ENCODE data around the gene CNGA1. TPM values are rescaled to one million over a fixed set of nuclear protein-coding genes. Genes with fewer than 3 reads are reported as not detected.
"Not testable (repeated sequence)": the region's sequence is repeated elsewhere in the genome, so short reads cannot be mapped to it uniquely, and the experiment has no call there.

Gene CNGA1
- total RNA-seq, 1 experiment from 2014 or later: 0.25 TPM

- DNase-seq (ENCODE audit: extremely low read depth, low read depth): no peak
Measured at GRCh38 chr4:48031802-48032525, 15.5 kb upstream of the CNGA1 start.

- no peak for DNase-seq (ENCODE audit: extremely low read depth, low read depth)
Measured at GRCh38 chr4:48030470-48030869, 14.0 kb upstream of the CNGA1 start.

DNA sequence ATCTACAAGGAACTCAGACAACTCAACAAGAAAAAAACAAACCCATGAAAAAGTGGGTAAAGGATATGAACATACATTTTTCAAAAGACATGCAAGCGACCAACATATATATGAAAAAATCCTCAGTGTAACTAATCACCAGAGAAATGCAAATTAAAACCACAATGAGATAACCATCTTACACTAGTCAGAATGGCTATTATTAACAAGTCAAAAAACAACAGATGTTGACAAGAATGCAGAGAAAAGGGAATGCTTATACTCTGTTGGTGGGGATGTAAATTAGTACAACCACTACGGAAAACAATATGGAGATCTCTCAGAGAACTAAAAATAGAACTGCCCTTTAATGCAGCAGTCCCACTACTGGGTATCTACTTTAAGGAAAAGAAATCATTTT lies 12.2 kb upstream of the CNGA1 start:
- DNase-seq (ENCODE audit: extremely low read depth, low read depth): no peak

GRCh38 chr4:48027653-48028052 lies 11.2 kb upstream of the CNGA1 start:
- no peak for DNase-seq (ENCODE audit: extremely low read depth, low read depth)

GRCh38 chr4:48025005-48025404 lies 8.5 kb upstream of the CNGA1 start:
- DNase-seq (ENCODE audit: extremely low read depth, low read depth): no peak

DNA sequence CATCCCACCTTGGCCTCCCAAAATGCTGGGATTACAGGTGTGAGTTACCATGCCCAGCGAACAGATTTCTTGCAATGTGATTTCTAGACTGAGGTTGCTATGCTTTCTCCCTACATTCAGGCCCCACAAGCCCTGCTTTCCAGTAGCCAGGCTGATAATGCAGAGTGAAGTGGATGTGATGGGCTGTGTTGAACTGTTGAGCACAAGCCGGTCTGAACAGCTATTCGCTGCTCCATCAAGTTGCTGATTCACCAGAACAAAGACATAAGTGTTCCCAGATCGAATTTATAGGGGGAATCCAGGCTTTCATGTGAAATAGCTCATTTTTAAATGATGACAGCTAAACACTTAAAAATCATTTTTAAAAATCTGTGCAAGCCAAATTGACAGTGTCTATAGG lies 8.0 kb upstream of the CNGA1 start:
- DNase-seq (ENCODE audit: extremely low read depth, low read depth): no peak

- no peak for DNase-seq (ENCODE audit: extremely low read depth, low read depth)
Measured at GRCh38 chr4:48022192-48022799, 5.8 kb upstream of the CNGA1 start.

GRCh38 chr4:48021100-48021499 lies 4.6 kb upstream of the CNGA1 start:
- DNase-seq (ENCODE audit: extremely low read depth, low read depth): no peak

DNA sequence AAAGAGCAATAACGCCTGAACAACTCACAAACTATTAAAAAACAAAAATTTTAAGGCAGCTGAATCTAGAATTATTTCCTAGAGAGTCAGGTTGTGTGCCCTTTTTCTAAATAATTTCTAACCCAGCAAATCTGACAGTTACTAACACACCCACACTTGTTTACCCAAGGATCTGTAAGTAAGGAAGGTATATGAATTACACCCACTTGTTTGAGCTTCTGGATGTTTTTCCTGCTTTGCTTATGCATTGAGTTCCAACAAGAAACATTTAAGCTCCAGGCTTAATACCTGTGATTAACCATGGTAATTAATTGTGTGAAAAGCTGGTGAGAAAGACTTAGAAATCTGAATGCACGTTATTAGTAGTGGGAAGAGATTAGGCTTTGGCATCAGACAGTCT lies 1.6 kb upstream of the CNGA1 start:
- no peak for DNase-seq (ENCODE audit: extremely low read depth, low read depth)

DNA sequence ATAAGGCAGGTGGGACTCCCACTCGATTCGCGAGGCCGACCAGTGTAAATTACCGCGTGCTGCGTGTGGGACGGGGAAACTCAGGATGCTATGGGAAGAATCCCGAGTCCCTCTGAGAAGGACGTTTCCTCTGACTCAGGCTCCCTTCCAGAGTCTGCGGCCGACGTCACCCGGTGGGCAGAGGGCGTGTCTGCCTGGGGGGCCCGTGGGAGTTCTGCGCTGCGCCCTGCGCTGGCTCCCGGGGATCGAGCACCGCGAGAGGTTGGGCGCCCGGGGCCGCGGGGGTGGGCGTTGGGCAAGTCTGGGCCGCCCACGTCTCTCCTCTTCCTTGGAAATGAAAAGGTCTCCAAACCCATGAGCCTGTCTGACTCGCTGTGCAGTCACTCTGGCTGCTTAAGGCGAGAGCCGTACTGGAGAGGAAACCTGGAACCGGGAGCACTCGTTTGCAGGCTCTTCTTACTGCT lies 659 bp upstream of the CNGA1 start:
- peak; percentile 13 for DNase-seq (ENCODE audit: extremely low read depth, low read depth)

- no peak for DNase-seq (ENCODE audit: extremely low read depth, low read depth)
Measured at GRCh38 chr4:48015678-48016077, 803 bp downstream of the CNGA1 start.

- no peak for DNase-seq (ENCODE audit: extremely low read depth, low read depth)
Measured at GRCh38 chr4:48015216-48015615, 1.3 kb downstream of the CNGA1 start.

DNA sequence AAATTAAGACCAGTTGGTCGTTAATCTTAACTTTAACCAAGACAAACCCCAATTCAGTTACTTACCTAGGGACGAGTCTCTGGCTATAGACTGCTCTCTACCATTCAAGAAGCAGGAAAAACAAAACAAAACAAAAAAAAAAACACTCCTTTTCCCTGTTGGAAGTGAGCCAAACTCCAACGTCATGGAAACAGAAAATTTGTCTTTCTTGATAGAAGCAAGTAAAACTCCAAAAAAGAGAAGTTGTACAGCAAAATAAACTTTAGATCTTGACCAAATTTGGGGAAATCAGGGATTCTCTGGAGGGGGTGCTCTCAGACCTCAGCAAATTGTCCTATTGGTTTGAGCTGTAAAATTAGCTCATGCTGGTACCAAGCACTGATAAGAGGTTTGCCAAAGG lies 3.7 kb downstream of the CNGA1 start:
- DNase-seq (ENCODE audit: extremely low read depth, low read depth): no peak

- no peak for DNase-seq (ENCODE audit: extremely low read depth, low read depth)
Measured at GRCh38 chr4:48011722-48012121, 4.8 kb downstream of the CNGA1 start.

DNA sequence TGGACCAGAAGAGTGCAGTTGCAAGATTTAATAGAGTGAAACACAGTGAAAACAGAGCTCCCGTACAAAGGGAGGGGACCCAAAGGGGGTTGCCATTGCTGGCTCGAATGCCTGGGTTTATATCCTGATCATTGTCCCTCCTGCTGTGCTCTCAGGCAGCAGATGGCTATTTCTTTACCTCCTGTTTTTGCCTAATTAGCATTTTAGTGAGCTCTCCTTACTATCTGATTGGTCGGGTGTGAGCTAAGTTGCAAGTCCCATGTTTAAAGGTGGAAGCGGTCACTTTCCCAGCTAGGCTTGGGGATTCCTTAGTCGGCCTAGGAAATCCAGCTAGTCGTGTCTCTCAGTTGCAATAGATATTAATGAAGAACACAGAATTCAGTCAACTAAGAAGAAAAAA lies 5.6 kb downstream of the CNGA1 start:
- DNase-seq (ENCODE audit: extremely low read depth, low read depth): not testable (repeated sequence)

DNA sequence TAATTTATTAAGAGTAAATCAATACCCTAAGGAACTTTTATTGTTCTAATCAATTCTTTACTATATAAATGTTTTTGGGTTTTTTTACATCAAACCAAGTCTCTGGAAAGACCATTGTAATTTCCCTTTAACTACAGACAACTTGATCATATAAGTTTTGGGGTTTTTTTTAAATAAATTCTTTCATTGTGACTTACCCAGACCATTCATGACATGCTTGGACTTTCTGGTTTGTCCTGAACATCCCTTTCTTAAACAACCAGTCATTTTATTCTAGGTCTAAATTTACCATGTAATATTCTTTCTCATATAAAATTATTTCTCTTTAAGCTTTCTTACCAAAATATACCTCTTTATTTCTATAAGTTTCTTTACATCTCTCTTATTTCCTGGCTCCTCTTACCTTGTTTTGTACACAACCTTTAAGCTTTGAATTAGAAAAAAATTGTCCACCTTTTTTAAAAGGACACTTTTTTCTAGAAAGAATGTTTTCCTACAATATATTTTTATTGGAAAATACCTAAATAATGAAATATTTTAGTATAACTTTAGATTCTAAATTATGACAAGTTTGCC lies 8.4 kb downstream of the CNGA1 start:
- no peak for DNase-seq (ENCODE audit: extremely low read depth, low read depth)

- no peak for DNase-seq (ENCODE audit: extremely low read depth, low read depth)
Measured at GRCh38 chr4:48005781-48006180, 10.7 kb downstream of the CNGA1 start.

GRCh38 chr4:48003568-48003967 lies 12.9 kb downstream of the CNGA1 start:
- DNase-seq (ENCODE audit: extremely low read depth, low read depth): peak; percentile 26

- no peak for DNase-seq (ENCODE audit: extremely low read depth, low read depth)
Measured at GRCh38 chr4:48002267-48002666, 14.2 kb downstream of the CNGA1 start.

- DNase-seq (ENCODE audit: extremely low read depth, low read depth): no peak
Measured at GRCh38 chr4:47996021-47996420, 20.5 kb downstream of the CNGA1 start.

DNA sequence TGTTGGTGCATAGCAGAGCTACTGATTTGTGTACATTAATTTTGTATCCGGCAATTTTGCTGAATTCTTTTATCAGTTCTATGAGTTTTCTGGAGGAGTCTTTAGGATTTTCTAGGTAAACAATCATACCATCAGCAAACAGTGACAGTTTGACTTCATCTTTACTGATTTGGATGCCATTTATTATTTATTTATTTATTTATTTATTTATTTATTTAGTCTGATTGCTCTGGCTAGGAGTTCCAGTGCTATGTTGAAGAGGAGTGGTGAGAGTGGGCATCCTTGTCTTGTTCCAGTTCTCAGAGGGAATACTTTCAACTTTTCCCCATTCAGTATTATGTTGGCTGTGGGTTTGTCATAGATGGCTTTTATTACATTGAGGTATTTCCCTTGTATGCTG lies 24.0 kb downstream of the CNGA1 start:
- not testable (repeated sequence) for DNase-seq (ENCODE audit: extremely low read depth, low read depth)

DNA sequence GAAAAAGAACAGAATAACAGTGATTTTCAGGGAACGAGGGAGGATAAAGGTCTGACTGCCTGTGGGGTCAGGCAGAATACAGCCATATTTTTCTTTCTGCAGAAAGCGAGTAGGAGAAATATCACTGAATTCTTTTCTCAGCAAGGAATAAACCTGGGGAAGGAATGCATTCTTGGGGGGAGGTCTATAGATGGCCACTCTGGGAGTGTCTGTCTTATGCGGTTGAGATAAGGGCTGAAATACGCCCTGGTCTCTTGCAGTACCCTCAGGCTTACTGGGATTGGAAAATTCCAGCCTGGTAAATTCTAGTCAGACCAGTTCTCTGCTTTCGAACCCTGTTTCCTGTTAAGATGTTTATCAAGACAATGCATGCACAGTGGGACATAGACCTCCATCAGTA lies 26.3 kb downstream of the CNGA1 start:
- DNase-seq (ENCODE audit: extremely low read depth, low read depth): no peak

Measured in NCI-H460 (cell line).